CD4-positive, alpha-beta T cell treated with Interleukin-15 for 4 hours (primary cell): ENCODE data around the gene EXO1.

Experiments
- DNase-seq: peaks from one replicate; pipeline ENCODE4 v3.0.0-alpha.2; 2020; ENCODE audit warnings: low spot score

The EXO1 gene

GRCh38 chr1:241891296-241891695 is 43.3 kb downstream of the EXO1 start:
- no peak for DNase-seq

DNA sequence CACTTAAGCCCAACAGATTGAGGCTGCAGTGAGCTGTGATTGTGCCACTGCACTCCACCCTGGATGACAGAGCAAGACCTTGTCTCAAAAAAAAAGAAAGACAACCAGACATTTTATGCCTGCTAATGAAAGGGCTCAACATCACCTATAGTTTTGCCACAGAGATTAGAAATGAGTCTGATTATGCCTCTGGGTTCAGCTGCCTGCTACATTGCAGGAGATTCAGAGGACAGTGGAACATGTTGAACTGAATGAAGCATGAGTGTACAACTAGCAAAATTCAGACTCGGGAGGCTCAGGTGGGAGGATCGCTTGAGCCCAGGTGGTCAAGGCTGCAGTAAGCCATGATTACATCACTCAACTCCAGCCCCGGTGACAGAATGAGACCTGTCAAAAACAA is 46.0 kb downstream of the EXO1 start:
- DNase-seq = no peak

GRCh38 chr1:241895013-241895412 is 47.0 kb downstream of the EXO1 start:
- DNase-seq = no peak

- no peak for DNase-seq
Observed at GRCh38 chr1:241896670-241896962, 48.6 kb downstream of the EXO1 start.

DNA sequence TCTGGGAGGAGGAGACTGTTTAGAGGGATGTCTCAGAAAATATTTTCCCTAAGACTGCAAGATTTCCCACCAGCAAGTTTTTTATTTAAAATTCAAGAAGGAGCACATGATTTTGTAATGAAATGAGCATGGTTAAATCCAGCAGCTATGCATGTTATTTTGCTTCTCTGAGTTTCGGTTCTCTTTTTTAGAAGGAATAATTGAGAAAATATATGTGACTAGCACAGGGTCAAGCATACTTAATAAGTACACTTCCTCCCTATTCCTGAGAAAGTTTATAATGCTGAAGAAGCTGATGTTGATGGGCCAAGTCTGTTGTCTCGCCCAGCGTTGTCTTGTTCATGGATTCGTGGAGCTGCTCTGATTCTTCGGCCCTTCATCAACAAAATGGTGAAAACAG is 51.2 kb downstream of the EXO1 start:
- no peak for DNase-seq

- no peak for DNase-seq
Observed at GRCh38 chr1:241900381-241900780, 52.4 kb downstream of the EXO1 start.

- no peak for DNase-seq
Observed at GRCh38 chr1:241902391-241903065, 54.5 kb downstream of the EXO1 start.

DNA sequence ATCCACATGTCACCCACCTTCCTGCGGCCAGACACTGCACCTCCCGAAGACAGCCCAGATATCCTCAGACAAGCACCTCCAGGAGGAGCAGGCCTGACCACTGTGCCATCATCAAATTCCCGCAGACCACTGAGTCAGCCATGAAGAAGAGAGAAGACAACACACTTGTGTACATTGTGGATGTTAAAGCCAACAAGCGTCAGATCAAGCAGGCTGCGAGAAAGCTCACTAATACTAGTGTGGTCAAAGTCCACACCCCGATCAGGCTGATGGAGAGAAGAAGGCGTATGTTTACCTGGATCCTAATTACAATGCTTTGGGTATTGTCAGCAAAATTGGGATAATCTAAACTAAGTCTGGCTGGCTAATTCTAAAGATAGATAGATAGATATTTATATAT is 68.2 kb downstream of the EXO1 start:
- DNase-seq = no peak

DNA sequence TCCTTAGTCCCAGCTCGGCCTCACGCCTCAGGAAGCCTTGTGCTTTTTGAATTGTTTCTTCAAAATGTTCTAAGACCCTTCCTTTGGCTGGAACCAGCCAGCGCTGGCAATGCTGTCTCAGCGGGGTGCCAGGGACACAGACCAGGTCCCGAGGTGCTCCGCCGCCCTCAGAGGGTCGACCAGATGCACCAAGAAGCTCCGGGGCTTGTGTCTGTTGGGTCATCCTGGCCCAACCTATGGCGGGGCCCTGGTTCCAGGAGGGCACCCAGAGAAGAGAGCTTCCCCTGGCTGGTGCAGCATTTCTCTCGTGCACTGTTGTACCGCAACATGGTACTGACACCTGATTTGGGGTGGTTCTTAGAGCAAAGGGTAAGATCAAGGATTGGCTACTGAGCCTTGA is 69.5 kb downstream of the EXO1 start:
- DNase-seq = no peak

DNA sequence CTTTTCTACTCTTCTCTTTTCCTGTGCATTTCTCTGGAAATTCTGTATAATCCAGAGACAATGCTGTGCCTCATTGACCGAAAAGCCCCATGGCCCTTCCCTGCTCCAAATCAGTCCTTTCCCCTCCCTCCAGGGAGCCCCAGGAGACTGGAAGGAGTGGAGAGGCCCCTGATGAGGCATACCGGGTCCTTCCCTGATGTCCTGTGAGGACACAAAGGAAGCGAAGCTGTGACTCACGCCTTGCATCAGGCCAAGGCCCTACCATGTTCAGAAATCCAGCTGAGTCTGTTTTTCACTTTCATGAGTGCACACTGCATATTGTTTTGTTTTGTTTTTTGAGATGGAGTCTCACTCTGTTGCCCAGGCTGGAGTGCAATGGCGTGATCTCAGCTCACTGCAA is 70.9 kb downstream of the EXO1 start:
- no peak for DNase-seq

DNA sequence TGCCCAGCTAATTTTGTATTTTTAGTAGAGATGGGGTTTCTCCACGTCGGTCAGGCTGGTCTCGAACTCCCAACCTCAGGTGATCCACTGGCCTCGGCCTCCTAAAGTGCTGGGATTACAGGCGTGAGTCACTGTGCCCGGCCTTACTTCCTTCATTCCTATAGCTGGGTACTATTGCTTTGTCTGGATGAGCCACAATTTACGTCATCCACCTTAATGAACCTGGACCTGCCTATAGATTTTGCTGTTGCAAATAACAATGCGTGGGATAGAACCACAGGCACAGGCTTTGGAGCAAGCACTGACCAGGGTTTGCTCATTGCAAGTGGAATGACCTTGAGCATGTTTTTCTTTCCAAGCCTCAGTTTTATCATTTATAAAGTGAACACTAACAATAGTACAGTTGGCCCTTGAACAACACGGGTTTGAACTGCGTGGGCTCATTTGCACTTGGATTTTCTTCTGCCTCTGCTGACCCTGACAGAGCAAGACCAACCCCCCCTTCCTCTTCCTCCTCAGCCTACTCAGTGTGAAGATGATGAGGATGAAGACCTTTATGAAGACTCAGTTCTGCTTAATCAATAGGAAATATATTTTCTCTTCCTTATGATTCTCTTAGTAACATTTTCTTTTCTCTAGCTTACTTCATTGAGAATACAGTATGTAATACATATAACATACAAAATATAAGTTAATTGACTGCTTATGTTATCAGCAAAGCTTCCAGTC is 76.2 kb downstream of the EXO1 start:
- DNase-seq = no peak

- no peak for DNase-seq
Observed at GRCh38 chr1:241926141-241926540, 78.1 kb downstream of the EXO1 start.

- DNase-seq = no peak
Observed at GRCh38 chr1:241927321-241927720, 79.3 kb downstream of the EXO1 start.

DNA sequence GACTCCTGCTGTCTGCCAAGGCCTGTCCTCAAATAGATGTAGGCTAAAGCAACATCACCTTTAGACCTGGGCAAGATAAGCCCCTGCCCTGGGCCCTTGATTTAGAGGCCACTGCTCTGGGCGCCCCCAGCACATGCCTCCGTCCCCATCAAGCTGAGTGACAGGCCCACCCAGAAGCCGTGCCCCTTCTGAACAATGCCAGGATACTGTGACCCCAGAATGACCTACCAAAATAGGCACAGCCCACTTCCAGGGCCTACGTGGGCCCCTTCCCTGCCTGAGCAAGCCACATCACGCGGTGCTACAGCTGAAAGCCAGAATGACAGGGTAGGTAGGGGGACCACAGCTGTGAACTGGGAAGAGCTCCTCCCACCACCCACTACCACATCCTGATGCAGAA is 84.8 kb downstream of the EXO1 start:
- no peak for DNase-seq

DNA sequence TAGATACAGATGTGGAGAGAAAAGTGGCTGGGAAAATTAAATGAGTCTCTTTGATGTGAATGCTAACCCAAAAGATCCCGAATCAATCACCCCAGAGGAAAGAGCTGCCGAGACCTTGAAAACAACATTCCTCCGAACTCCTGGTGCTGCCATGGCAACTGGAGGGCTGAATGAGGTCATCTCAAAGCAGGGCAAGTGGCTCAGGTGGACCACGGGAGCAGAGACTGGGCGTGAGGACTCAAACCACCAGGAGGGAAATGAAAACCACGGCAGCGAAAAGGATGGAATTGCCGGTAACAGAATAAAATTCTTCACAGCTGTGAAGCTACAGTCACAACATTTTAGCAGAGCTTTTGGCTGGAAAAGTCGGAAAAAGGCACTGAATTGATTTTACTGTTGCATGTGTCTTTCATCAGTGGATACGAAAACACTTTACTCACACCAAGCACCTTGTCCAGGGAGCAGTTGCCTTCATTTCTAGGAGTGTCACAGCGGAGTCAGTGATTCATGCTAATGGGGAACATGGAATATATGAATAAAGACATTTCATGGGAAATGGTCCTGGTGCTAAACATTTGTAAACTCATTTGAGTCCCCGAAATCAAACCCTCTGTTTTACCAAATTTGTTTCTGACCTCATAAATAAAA is 86.3 kb downstream of the EXO1 start:
- no peak for DNase-seq

- no peak for DNase-seq
Observed at GRCh38 chr1:241934866-241935265, 86.9 kb downstream of the EXO1 start.
